ENCODE measurements around the gene FMNL3.
"Not testable (repeated sequence)": the region's sequence is repeated elsewhere in the genome, so short reads cannot be mapped to it uniquely, and the experiment has no call there.

FMNL3 gene

DNA sequence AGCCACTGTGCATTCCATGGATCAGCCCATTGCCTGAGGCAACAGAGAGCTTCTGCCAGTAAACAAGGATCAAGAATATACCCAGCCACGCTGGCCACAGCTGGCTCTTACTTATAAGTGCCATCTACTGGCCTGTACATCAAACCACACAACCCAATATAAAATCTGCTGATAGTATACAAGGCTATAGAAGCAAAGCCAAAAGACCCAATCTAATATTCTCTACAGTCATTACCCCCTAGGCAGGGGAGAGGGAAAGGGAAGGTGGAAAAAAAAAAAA, 97.4 kb downstream of the FMNL3 start:
- H3K4me3 ChIP-seq (ENCODE audit: control insufficient read depth, low read depth, low read length) = no peak overlapping the region
- DNase-seq (ENCODE audit: low read depth) = no peak
- TF ChIP-seq, protein P1, sequence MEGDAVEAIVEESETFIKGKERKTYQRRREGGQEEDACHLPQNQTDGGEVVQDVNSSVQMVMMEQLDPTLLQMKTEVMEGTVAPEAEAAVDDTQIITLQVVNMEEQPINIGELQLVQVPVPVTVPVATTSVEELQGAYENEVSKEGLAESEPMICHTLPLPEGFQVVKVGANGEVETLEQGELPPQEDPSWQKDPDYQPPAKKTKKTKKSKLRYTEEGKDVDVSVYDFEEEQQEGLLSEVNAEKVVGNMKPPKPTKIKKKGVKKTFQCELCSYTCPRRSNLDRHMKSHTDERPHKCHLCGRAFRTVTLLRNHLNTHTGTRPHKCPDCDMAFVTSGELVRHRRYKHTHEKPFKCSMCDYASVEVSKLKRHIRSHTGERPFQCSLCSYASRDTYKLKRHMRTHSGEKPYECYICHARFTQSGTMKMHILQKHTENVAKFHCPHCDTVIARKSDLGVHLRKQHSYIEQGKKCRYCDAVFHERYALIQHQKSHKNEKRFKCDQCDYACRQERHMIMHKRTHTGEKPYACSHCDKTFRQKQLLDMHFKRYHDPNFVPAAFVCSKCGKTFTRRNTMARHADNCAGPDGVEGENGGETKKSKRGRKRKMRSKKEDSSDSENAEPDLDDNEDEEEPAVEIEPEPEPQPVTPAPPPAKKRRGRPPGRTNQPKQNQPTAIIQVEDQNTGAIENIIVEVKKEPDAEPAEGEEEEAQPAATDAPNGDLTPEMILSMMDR (IDR thresholded peaks at IDR 0.05; ENCODE audit: control insufficient read depth, insufficient read depth, low read depth, low read length, missing control alignments) = no peak

DNA sequence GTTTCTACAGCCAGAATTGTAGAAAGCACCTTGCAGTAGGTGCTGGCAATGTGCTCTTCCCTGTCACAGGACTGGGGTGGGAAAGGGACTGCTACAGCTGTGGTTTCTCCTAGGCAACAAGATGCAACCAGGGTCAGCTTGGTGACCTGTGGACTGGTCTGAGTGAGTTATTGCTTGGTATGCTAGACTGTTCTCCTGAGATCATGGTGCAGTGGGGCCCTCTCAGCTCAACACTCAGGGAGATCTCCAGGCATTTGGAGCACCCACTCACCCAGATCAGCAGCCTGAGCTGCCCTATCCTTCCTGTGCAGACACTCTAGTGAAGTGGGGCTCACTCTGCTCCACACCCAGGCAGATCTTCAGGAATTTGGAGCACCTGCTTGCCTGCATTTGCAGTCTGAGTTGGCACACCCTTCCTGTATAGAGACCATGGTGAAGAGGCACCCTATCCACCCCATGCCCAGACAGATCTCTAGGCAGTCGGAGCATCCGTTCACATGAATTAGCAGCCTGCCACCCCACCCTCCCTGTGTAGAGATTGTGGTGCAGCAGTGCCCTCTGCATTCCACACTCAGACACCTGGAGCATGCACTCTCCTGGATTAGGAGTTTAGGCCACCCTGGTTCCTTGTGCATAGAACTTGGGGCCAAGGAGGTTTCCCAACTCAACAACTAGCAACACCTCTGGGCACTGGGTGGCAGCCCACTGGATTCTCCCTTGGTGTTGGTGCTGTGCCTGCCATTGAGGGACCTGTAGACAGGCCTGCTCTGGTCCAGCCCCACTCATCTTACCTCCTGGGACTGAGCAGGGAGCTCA, 97.9 kb downstream of the FMNL3 start:
- DNase-seq (ENCODE audit: low read depth) = no peak
- TF ChIP-seq, protein P1 (IDR thresholded peaks at IDR 0.05; ENCODE audit: control insufficient read depth, insufficient read depth, low read depth, low read length, missing control alignments) = no peak
- H3K4me3 ChIP-seq (ENCODE audit: control insufficient read depth, low read depth, low read length) = no peak overlapping the region

DNA sequence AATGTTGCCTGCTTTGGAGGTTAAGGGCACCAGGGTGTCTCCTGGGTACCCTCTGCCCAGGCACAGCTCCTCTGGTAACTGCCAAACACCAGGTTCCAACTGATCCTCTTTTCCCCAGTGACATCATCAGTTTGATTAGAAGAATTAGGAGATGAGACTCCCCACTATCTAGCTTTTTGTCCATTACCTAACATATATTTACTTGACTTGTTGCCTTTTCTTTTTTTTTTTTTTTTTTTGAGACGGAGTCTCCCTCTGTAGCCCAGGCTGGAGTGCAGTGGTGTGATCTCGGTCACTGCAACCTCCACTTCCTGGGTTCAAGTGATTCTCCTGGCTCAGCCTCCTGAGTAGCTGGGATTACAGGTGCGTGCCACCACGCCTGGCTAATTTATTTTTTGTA, 101.7 kb downstream of the FMNL3 start, which contains the start of gene FAM186B:
FAM186B (minus strand) TSS at position 101 of the 400 bp plus-strand sequence. CDS start 162 bp downstream, outside the sequence.
- not testable (repeated sequence) for H3K4me3 ChIP-seq (ENCODE audit: control insufficient read depth, low read depth, low read length)

DNA sequence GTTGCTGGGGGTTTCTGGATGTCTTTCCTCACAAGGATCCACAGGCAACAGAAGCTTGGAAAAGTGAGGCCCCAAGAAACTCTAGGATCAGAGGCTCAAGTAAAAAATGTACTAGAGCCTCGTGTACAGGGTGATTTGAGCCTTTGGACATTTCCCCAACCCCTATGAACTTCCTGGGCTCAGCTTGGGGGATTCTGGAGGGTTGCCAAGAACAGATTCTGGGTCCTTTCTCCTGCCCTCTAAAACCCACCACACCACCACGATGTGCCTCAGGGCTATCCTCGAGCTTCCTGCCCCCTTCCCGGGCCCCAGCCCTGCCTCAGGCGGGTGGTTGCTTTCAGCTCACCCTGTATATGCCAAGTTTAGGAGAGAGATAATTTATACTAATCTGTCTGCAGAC, 102.3 kb downstream of the FMNL3 start:
- DNase-seq (ENCODE audit: low read depth) = no peak
- TF ChIP-seq, protein P1 (IDR thresholded peaks at IDR 0.05; ENCODE audit: control insufficient read depth, insufficient read depth, low read depth, low read length, missing control alignments) = no peak

More for the DNA sequence above, 101.7 kb downstream of the FMNL3 start, which contains the start of gene FAM186B:
- not testable (repeated sequence) for DNase-seq (ENCODE audit: low read depth)

DNA sequence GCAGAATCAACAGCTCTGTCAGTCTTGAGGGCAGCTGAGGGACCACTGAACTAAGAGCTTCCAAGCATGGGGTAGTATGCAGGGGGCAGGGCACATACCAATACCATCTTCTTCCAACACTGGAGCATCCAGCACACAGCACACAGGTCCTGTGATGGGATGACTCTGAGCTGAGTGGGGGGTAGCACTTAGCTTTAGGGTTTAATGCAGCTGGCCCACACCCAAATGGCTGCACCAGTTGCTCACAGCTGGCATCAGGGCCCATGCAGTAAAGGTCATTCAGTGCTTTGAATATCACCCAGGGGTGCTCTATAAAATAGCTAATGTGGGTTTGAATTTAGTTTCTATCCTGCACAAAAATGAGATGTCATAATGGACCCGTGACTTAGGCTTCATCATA, 103.5 kb downstream of the FMNL3 start:
- no peak overlapping the region for H3K4me3 ChIP-seq (ENCODE audit: control insufficient read depth, low read depth, low read length)
- no peak for DNase-seq (ENCODE audit: low read depth)
- TF ChIP-seq, protein P1 (IDR thresholded peaks at IDR 0.05; ENCODE audit: control insufficient read depth, insufficient read depth, low read depth, low read length, missing control alignments) = no peak

More for the DNA sequence above, 102.3 kb downstream of the FMNL3 start:
- H3K4me3 ChIP-seq (ENCODE audit: control insufficient read depth, low read depth, low read length) = no peak overlapping the region

DNA sequence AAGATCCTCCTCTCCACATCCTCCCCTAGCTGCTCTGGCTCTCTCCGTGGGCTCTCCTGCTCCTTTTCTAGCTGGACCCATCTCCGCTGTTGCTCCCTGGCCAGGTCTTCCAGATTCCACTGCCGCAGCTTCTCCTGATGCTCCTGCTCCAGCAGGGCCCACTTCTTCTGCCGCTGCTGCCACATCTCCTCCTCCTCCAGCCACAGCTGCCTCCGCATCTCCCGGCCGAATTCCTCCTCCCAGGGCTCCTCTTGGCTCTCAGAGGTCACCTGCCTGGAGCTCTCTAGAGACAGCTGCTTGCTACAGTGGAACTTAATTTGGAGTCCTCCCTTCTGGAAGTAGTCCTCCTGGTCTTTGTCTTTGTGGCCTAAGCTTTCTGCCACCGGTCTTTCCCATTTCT, 107.2 kb downstream of the FMNL3 start:
- H3K4me3 ChIP-seq (ENCODE audit: control insufficient read depth, low read depth, low read length) = no peak overlapping the region
- no peak for DNase-seq (ENCODE audit: low read depth)
- TF ChIP-seq, protein P1 (IDR thresholded peaks at IDR 0.05; ENCODE audit: control insufficient read depth, insufficient read depth, low read depth, low read length, missing control alignments) = no peak

DNA sequence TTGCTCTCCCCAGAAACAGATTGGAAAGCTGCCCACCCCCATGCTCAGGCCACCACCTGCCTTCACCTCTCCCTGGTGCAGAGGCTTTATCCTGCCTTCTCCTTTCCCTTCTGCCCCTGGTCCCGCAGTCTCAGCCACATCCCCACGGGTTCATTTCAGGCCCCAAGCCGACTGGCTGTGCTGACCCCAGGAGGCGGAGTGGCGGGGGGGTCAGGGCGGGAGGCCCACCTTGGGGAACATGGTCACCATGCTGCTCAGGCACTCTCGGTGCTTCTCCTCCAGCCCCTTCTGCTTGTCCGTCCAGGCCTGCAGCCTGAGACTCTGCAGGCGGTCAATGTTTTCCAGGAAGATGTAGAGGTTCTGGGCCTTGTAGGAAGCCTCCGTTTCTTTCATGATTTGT, 108.7 kb downstream of the FMNL3 start:
- DNase-seq (ENCODE audit: low read depth) = no peak
- TF ChIP-seq, protein P1 (IDR thresholded peaks at IDR 0.05; ENCODE audit: control insufficient read depth, insufficient read depth, low read depth, low read length, missing control alignments) = no peak
- H3K4me3 ChIP-seq (ENCODE audit: control insufficient read depth, low read depth, low read length) = no peak overlapping the region

Measured in AG09309 (cell line).